ENCODE measurements around the gene DNAH9.

The DNAH9 gene

DNA sequence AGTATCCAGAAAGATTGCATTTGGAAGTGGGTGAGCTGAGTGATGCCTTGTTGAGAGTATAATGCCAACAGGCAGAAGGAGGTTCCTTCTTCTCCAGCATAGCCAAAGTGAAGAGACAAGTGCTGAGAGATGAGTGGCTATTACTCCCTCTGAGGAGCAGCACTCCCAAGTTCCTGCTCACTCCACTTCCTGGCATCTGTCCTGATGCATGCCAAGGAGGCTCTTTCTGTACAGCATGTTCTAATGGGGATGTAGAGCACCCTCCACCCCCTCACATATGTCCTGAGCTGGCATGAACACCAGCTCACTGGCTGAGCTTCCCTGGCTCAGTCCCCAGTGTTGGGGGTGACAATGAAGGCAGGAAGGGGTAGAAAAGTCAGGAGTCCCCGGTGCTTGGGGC, 44.2 kb upstream of the DNAH9 start:
- Histone ChIP-seq H3K27me3 (ENCODE audit: low read depth, low read length) (no peaks in the 10 kb centered on the region), H3K4me3 (ENCODE audit: low read length) (no peak overlapping the region), H4K20me1 (ENCODE audit: insufficient read depth, low read length) (no peaks in the 10 kb centered on the region), H3K9me3 (ENCODE audit: insufficient read depth, low read length) (no peaks in the 10 kb centered on the region), H3K4me2 (ENCODE audit: low read length) (no peak overlapping the region), H3K27ac (ENCODE audit: low read length) (no peak overlapping the region), H3K4me1 (ENCODE audit: low read length) (no peaks in the 10 kb centered on the region), H3K79me2 (ENCODE audit: low read length) (no peaks in the 10 kb centered on the region), H2AFZ (ENCODE audit: low read depth, low read length) (no peak overlapping the region), H3K36me3 (replicated peaks; ENCODE audit: low read depth, low read length) (no peaks in the 10 kb centered on the region), H3K9ac (ENCODE audit: low read length) (no peak overlapping the region)
- no peak for TF ChIP-seq EZH2phosphoT487 (IDR thresholded peaks at IDR 0.05; ENCODE audit: low read depth)
- TF ChIP-seq, protein P1, sequence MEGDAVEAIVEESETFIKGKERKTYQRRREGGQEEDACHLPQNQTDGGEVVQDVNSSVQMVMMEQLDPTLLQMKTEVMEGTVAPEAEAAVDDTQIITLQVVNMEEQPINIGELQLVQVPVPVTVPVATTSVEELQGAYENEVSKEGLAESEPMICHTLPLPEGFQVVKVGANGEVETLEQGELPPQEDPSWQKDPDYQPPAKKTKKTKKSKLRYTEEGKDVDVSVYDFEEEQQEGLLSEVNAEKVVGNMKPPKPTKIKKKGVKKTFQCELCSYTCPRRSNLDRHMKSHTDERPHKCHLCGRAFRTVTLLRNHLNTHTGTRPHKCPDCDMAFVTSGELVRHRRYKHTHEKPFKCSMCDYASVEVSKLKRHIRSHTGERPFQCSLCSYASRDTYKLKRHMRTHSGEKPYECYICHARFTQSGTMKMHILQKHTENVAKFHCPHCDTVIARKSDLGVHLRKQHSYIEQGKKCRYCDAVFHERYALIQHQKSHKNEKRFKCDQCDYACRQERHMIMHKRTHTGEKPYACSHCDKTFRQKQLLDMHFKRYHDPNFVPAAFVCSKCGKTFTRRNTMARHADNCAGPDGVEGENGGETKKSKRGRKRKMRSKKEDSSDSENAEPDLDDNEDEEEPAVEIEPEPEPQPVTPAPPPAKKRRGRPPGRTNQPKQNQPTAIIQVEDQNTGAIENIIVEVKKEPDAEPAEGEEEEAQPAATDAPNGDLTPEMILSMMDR (IDR thresholded peaks at IDR 0.05; ENCODE audit: low read depth, low read length): no peak

DNA sequence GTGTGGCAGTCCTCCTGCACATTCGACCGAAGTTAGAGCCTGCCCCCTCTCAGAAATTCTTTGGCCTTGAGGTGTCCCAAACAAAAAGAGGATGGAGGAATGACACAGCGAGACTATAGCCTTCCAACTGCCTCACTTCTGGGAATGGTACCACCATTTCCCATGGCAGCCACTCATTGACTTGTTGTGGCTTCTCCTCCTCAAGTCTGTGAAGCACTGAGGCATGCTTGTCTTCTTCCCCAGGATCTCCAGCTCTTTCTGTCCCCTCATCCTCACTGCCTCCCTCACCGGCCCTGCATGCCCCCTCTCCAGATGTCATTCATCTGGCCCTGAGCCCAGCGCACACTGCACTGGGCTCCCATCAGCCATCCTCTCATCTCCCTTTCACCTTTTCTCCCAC, 43.7 kb upstream of the DNAH9 start:
- Histone ChIP-seq H2AFZ (ENCODE audit: low read depth, low read length) (no peak overlapping the region), H3K4me2 (ENCODE audit: low read length) (no peak overlapping the region), H3K4me1 (ENCODE audit: low read length) (no peaks in the 10 kb centered on the region), H3K4me3 (ENCODE audit: low read length) (no peak overlapping the region), H3K27ac (ENCODE audit: low read length) (no peak overlapping the region), H3K27me3 (ENCODE audit: low read depth, low read length) (no peaks in the 10 kb centered on the region), H4K20me1 (ENCODE audit: insufficient read depth, low read length) (no peaks in the 10 kb centered on the region), H3K79me2 (ENCODE audit: low read length) (no peaks in the 10 kb centered on the region), H3K9me3 (ENCODE audit: insufficient read depth, low read length) (no peaks in the 10 kb centered on the region), H3K9ac (ENCODE audit: low read length) (no peak overlapping the region), H3K36me3 (replicated peaks; ENCODE audit: low read depth, low read length) (no peaks in the 10 kb centered on the region)
- no peak for TF ChIP-seq EZH2phosphoT487 (IDR thresholded peaks at IDR 0.05; ENCODE audit: low read depth)
- TF ChIP-seq, protein P1 (IDR thresholded peaks at IDR 0.05; ENCODE audit: low read depth, low read length): no peak

DNA sequence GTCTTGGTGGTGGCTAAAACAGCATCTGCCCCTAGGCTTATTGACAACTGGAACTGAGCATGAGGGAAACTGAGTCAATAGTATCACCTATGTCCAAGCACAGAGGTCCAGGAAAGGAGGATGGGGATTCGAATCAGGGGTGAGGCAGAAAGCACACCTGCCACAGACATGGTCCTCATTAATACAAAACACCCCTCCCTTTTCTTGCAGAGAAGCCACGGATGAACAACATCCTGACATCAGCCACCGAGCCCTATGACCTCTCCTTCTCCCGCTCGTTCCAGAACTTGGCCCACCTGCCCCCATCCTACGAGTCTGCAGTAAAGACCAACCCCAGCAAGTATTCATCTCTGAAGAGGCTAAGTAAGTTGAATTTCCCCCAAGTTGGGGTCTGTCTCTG, 42.7 kb upstream of the DNAH9 start:
- no peak overlapping the region for H3K27ac ChIP-seq (ENCODE audit: low read length)
- no peak overlapping the region for H2AFZ ChIP-seq (ENCODE audit: low read depth, low read length)
- H3K4me1 ChIP-seq (ENCODE audit: low read length): no peaks in the 10 kb centered on the region
- H3K79me2 ChIP-seq (ENCODE audit: low read length): no peaks in the 10 kb centered on the region
- no peaks in the 10 kb centered on the region for H3K36me3 ChIP-seq (replicated peaks; ENCODE audit: low read depth, low read length)
- H4K20me1 ChIP-seq (ENCODE audit: insufficient read depth, low read length): no peaks in the 10 kb centered on the region
- no peaks in the 10 kb centered on the region for H3K9me3 ChIP-seq (ENCODE audit: insufficient read depth, low read length)
- no peaks in the 10 kb centered on the region for H3K27me3 ChIP-seq (ENCODE audit: low read depth, low read length)
- TF ChIP-seq, protein P1 (IDR thresholded peaks at IDR 0.05; ENCODE audit: low read depth, low read length): no peak
- no peak for TF ChIP-seq EZH2phosphoT487 (IDR thresholded peaks at IDR 0.05; ENCODE audit: low read depth)
- H3K9ac ChIP-seq (ENCODE audit: low read length): no peak overlapping the region
- H3K4me2 ChIP-seq (ENCODE audit: low read length): no peak overlapping the region
- no peak overlapping the region for H3K4me3 ChIP-seq (ENCODE audit: low read length)

DNA sequence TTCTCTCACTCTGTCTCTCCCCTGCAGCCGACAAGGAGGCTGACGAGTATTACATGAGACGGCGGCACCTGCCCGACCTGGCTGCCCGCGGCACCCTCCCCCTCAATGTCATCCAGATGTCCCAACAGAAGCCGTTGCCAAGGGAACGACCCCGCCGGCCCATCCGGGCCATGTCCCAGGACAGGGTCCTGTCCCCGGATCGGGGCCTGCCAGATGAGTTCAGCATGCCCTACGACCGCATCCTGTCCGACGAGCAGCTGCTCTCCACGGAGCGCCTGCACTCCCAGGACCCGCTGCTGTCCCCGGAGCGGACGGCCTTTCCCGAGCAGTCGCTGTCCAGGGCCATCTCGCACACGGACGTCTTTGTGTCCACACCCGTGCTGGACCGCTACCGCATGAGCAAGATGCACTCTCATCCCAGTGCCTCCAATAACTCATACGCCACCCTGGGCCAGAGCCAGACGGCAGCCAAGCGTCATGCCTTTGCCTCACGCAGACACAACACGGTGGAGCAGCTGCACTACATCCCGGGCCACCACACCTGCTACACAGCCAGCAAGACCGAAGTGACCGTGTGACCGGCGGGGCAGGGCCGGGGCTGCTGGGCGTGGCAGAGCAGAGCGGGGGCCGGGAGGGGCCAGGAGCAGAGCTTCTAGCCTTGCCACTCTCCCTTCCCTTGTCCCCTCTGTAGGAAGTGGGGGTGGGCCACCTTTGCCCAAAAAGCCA, 40.4 kb upstream of the DNAH9 start:
- no peak overlapping the region for H3K4me3 ChIP-seq (ENCODE audit: low read length)
- H4K20me1 ChIP-seq (ENCODE audit: insufficient read depth, low read length): no peaks in the 10 kb centered on the region
- H3K79me2 ChIP-seq (ENCODE audit: low read length): no peaks in the 10 kb centered on the region
- H3K36me3 ChIP-seq (replicated peaks; ENCODE audit: low read depth, low read length): no peaks in the 10 kb centered on the region
- no peak overlapping the region for H3K4me2 ChIP-seq (ENCODE audit: low read length)
- H3K9ac ChIP-seq (ENCODE audit: low read length): no peak overlapping the region
- TF ChIP-seq, protein P1 (IDR thresholded peaks at IDR 0.05; ENCODE audit: low read depth, low read length): no peak
- TF ChIP-seq EZH2phosphoT487 (IDR thresholded peaks at IDR 0.05; ENCODE audit: low read depth): no peak
- no peaks in the 10 kb centered on the region for H3K4me1 ChIP-seq (ENCODE audit: low read length)
- H3K9me3 ChIP-seq (ENCODE audit: insufficient read depth, low read length): no peaks in the 10 kb centered on the region
- H2AFZ ChIP-seq (ENCODE audit: low read depth, low read length): no peak overlapping the region
- H3K27ac ChIP-seq (ENCODE audit: low read length): no peak overlapping the region
- no peaks in the 10 kb centered on the region for H3K27me3 ChIP-seq (ENCODE audit: low read depth, low read length)

All from OCI-LY3 (cell line).